GM18508 (cell line): ENCODE data around the gene TBC1D3C.
"Not testable (repeated sequence)": the region's sequence is repeated elsewhere in the genome, so short reads cannot be mapped to it uniquely, and the experiment has no call there.

Experiments used
- ATAC-seq: cut with Tn5 transposase; IDR thresholded peaks from one replicate; pipeline ENCODE4 v1.9.1; 2021; ENCODE audit warnings: moderate number of reproducible peaks; ENCODE audit not compliant: insufficient read depth, unreplicated experiment

Gene TBC1D3C

DNA sequence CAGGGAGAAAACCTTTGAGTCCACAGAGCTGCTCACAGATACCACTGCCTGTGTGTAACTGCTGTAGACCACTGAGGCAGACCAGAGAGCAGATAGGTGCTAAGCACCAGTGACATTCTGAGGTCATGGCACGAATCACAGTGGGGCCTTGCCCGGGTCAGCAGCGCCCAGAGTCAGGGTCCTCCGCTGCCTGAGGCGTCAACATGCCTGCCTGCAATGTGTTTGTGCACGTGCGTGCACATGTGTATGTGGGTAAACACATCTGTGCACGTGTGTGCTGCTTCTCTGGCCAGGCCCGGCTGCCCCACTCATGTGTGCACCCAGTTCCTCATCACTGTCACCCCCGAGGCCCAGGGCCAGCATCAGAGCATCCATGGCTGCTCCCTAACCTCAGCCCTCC, at the start of gene TBC1D3C:
TSS of gene TBC1D3C (minus strand) at position 101 of the 400 bp plus-strand sequence. CDS start 1,568 bp downstream, outside the sequence.
- ATAC-seq, result not testable (repeated sequence)

DNA sequence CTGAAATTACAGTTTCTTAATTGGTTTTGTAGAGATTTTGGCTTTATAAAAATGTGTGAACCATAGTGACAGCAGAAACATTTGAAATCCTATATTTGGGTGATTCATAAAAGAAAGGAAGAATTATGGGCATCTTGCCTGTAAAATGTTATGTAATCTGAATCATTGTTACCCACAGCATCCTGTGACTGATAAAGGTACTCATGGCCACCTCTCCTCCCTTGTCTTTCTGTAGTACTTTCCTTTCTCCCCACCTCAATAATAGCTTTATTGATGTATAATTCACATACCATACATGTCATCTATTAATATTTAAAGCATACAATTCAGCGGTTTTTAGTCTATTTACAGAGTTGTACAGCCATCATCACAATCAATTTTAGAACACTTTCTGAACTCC, 30.8 kb upstream of the TBC1D3C start:
- not testable (repeated sequence) for ATAC-seq

GRCh38 chr17:38094059-38094694, 25.7 kb upstream of the TBC1D3C start:
- not testable (repeated sequence) for ATAC-seq

DNA sequence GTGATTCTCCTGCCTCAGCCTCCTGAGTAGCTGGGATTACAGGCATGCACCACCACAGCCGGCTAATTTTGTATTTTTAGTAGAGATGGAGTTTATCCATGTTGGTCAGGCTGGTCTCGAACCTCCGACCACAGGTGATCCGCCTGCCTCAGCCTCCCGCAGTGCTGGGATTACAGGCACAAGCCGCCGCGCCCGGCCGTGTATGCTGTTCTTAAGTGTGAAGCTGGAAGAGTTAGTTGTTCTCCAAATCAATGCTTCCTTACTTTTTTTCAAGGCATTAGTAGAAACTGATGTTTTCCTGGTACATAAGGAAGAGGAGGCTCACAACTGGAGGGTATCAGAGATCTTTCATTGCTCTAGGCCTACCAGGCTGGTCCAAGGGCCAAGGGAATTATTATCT, 19.7 kb upstream of the TBC1D3C start:
- not testable (repeated sequence) for ATAC-seq

DNA sequence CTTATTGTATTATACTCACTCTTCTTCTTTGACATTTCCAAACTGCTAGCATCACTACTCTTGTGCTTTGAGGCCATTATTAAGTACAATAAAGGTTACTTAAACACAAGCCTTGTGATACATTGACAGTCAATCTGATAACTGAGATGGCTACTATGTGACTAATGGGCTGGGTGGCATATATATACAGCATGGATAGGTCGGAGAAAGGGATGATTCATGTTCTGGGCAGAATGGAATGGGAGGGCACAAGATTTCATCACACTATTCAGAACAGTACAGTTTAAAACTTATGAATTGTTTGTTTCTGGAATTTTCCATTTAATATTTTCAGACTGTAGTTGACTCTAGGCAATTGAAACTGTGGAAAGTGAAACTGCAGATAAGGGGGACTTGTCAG, 18.9 kb upstream of the TBC1D3C start:
- ATAC-seq, result not testable (repeated sequence)
